ENCODE data around the gene AIRE.

The AIRE gene

DNA sequence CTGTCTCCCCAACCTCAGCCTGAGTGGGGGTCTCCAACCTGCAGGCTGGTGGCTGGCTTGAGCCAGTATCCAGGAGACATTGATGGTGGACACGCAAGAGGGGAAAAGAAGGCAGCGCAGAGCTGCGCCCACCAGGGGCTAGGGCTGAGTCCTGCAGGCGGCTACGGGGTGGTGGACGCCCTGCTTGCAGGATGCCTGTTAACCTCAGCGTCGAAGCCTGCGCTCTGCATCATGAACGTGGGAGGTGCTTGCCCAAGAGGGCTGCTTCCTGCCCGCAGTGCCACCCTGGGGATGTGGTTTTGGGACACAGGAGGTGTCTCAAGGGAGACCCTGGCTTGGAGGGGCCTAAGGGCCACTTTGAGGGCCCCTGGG lies 41.9 kb downstream of the AIRE start:
- no peak for DNase-seq (ENCODE audit: low spot score)
- no peak overlapping the region for H3K4me3 ChIP-seq
- H3K27ac ChIP-seq: no peak overlapping the region
- TF ChIP-seq, protein P1, sequence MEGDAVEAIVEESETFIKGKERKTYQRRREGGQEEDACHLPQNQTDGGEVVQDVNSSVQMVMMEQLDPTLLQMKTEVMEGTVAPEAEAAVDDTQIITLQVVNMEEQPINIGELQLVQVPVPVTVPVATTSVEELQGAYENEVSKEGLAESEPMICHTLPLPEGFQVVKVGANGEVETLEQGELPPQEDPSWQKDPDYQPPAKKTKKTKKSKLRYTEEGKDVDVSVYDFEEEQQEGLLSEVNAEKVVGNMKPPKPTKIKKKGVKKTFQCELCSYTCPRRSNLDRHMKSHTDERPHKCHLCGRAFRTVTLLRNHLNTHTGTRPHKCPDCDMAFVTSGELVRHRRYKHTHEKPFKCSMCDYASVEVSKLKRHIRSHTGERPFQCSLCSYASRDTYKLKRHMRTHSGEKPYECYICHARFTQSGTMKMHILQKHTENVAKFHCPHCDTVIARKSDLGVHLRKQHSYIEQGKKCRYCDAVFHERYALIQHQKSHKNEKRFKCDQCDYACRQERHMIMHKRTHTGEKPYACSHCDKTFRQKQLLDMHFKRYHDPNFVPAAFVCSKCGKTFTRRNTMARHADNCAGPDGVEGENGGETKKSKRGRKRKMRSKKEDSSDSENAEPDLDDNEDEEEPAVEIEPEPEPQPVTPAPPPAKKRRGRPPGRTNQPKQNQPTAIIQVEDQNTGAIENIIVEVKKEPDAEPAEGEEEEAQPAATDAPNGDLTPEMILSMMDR (IDR thresholded peaks at IDR 0.05): no peak

DNA sequence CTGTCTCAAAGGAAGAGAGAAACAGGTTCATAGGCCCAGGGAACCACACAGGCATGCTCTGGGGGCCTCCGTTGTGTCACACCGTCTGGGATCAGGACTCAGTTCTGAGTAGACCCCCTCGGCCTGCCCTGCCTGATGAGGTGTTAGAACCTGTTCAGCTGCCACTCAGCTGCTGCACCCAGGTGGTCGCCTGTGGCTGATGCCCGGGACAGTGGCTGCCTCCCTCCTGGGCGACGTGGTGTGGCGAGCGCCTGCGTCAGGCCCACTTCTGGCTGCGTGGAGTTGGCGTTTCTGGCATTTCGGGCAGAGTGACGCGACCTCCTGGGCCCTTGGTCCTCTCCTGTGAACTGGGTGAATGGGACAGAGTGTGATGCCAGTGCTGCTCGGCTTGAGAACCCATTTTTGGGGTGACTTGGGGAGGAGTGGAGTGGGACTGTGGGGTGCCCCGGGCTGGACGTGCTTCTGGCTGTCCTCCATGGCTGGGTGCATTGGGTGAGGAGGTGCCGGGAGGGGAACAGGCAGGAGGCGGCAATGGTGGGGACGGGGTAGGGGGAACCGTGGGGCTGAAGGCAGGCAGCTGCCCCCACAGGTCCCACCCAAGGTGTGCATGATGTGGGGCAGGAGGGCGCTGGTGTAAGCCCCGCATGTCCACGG lies 42.7 kb downstream of the AIRE start:
- Histone ChIP-seq H3K4me3 (no peak overlapping the region), H3K27ac (no peak overlapping the region)
- TF ChIP-seq, protein P1 (IDR thresholded peaks at IDR 0.05): no peak
- DNase-seq (ENCODE audit: low spot score): no peak

DNA sequence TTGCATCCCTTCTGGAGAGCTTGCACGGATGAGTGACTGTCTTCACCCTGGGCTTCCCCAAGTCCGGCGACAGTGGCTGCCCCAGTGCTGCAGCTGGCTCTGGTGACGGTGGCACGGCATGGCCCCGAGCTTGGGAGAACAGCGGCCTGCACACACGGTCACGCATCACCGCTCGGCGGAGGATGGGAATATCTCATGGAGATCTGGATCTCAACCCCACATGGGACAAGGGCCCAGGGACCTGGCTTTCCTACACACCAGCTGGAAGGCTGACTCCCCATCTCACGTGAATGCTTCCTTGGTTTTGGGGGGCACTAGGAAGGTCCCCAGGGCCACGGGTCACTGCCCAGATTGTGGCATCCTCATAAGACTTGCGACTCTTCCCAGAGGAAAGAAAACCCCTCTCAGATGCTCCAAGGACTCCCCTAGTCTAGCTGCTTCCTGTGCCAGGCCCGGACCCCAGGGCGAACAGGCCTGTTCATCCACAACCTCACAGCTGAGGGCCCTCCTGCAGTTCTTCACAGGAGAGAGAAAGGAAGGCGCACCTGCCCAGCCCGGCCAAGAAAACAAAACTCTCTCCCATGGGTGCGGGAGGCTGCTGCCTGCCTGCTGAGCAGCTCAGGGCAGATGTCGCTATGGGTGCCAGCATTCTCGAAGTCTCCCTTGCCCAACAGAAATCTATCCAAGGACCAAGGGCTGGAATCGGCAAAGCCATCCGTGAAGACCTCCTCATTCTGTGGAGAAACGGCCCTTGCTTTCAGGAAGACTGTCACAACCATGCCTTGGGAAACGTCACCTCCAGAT lies 43.6 kb downstream of the AIRE start:
- H3K27ac ChIP-seq: no peak overlapping the region
- no peak for DNase-seq (ENCODE audit: low spot score)
- H3K4me3 ChIP-seq: no peak overlapping the region

DNA sequence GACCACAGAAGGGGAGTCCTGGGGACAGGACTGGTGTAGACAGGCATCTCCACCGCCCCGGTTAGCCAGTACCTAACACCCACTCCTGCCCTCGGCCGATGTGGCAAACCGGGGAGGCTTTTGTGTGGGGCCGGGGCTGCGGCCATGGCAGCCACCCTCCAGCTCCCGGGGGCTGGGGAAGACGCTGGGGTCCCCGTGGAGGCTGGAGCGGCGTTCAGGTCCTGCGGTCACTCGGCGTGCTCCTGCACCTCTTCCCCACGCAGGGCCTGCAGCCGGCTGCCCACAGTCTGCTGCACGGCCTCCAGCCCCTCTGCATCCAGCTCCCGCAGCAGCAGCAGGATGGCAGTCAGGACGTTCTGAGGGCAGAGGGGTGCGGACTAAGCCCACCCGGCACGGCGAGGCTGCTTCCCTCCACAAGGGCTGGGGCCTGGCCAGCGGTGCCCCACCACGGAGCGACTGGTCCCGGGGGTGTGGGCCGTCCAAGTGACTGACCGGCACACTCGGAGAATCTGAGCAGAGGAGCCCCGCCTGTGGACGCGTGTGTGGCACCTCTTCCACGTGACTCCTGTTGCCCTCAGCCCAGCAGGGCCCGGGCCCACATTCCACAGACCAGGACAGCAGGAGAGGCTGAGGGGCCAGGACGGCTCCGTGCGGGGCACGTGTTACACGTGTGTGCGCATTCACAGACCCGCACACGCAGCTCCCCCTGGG lies 44.5 kb downstream of the AIRE start:
- no peak for DNase-seq (ENCODE audit: low spot score)
- Histone ChIP-seq H3K4me3 (no peak overlapping the region), H3K27ac (no peak overlapping the region)
- TF ChIP-seq, protein P1 (IDR thresholded peaks at IDR 0.05): no peak

More for the DNA sequence above, 43.6 kb downstream of the AIRE start:
- TF ChIP-seq, protein P1 (IDR thresholded peaks at IDR 0.05): no peak

DNA sequence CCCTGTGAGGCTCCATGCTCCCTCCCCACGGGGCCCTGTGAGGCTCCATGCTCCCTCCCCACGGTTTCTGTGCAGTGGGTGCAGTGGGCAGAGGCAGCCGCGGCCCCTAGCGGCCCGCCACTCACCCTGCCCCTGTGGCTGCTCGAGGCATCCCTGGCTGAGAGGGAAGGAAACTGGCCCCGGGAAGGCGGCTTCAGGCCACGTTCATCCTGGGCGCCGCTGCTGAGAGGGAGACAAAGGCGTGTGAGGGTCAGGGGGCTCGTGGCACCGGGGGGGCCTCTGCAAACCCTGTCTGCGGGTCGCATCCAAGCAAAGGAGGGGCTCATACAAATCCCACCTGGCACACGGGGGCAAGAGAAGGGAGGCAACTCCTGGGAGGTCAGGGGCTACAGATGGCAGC lies 45.0 kb downstream of the AIRE start:
- H3K27ac ChIP-seq: no peak overlapping the region
- no peak overlapping the region for H3K4me3 ChIP-seq
- TF ChIP-seq, protein P1 (IDR thresholded peaks at IDR 0.05): no peak
- DNase-seq (ENCODE audit: low spot score): no peak

DNA sequence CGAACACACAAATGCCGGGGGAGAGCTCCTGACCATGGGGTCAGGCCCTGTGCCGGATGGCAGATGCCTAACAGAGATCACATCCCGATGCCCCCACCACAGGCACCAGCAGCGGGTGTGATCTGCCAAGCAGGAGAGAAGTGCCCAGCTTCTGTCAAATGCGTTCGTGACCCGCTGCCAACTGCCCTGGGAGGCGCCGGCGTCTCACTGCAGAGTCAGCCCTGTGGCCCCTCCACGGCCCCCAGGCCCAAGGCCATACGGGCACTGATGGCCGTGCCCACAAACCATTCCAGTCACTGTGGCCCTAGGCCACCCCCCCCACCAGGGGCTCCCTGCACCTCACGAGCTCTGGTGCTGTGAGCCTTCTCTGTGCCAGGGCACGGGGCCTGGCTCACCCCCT lies 45.5 kb downstream of the AIRE start:
- Histone ChIP-seq H3K27ac (no peak overlapping the region), H3K4me3 (no peak overlapping the region)
- DNase-seq (ENCODE audit: low spot score): no peak
- TF ChIP-seq, protein P1 (IDR thresholded peaks at IDR 0.05): no peak

All from coronary artery (tissue), 2 donors.